Measurements from ENCODE around the gene CD86. TPM values are rescaled to one million over a fixed set of nuclear protein-coding genes. Genes with fewer than 3 reads are reported as not detected.

Gene CD86, protein sequence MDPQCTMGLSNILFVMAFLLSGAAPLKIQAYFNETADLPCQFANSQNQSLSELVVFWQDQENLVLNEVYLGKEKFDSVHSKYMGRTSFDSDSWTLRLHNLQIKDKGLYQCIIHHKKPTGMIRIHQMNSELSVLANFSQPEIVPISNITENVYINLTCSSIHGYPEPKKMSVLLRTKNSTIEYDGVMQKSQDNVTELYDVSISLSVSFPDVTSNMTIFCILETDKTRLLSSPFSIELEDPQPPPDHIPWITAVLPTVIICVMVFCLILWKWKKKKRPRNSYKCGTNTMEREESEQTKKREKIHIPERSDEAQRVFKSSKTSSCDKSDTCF
- 0.30 TPM for polyA plus RNA-seq (2013, experiment 1 of 2)
- 0.44 TPM for polyA plus RNA-seq (2013, experiment 2 of 2)

DNA sequence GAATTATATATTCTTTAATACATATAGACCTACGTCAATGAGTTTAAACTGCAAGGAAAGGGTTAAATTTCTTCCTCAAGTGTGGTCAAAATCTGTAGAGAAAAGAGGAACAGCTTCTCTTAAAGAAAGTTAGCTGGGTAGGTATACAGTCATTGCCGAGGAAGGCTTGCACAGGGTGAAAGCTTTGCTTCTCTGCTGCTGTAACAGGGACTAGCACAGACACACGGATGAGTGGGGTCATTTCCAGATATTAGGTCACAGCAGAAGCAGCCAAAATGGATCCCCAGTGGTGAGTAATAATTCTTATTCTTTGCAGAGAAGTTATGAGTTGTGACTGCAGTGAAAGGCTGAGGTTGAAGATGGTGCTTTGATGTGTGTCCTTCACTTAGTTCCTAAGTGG, at the start of gene CD86:
CD86 (plus strand) TSS at position 148 of the 400 bp plus-strand sequence; CDS start at position 276, 128 bp downstream.
- 61% methylated on average over 3 of the region's 3 CpGs for WGBS
- no peak within 1 kb of the TSS for H3K27ac ChIP-seq (ENCODE audit: low read depth, low read length)
- H3K9me3 ChIP-seq (ENCODE audit: insufficient read depth, low read depth, low read length): no peaks in the 10 kb centered on the region
- H3K4me3 ChIP-seq (ENCODE audit: low read length): no peak within 1 kb of the TSS
- H3K4me1 ChIP-seq (ENCODE audit: insufficient read depth, low read length): peaks cover 8% of the 10 kb centered on the region; the same call in 1 of the 2 replicates
- H3K27me3 ChIP-seq (ENCODE audit: insufficient read depth, low read length): no peaks in the 10 kb centered on the region
- H3K36me3 ChIP-seq (ENCODE audit: insufficient read depth, low read length): no peaks in the 10 kb centered on the region
- H3K9ac ChIP-seq (ENCODE audit: low read depth, low read length): no peak within 1 kb of the TSS

DNA sequence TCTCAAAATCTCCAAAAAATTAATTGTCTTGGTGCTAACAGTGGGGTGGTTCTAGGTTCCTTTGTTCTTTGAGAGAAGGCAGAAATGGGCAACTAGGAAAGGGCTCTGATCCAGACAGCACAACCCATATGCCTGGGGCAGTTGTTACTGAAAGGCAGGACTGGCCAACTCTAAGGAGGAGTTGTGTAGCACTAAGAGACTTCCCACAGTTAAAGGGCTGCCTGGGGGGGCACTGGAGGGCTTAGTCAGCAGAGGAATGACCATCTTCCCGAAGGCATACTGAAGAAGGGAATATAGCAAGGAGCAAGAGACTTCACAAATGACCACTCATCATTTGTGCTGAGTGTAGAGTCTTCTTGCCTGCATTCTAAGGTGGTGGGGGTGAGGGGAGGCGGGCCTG, 48.9 kb upstream of the CD86 start:
- no peaks in the 10 kb centered on the region for H3K27me3 ChIP-seq (ENCODE audit: insufficient read depth, low read length)
- no peaks in the 10 kb centered on the region for H3K36me3 ChIP-seq (ENCODE audit: insufficient read depth, low read length)
- no peaks in the 10 kb centered on the region for H3K9me3 ChIP-seq (ENCODE audit: insufficient read depth, low read depth, low read length)
- 83% methylated on average over 2 of the region's 2 CpGs for WGBS
- peaks cover 8% of the 10 kb centered on the region for H3K4me1 ChIP-seq (ENCODE audit: insufficient read depth, low read length)
- no peak overlapping the region for H3K27ac ChIP-seq (ENCODE audit: low read depth, low read length)
- no peak overlapping the region for H3K4me3 ChIP-seq (ENCODE audit: low read length)
- H3K9ac ChIP-seq (ENCODE audit: low read depth, low read length): no peak overlapping the region

GRCh38 chr3:122008166-122008565, 47.0 kb upstream of the CD86 start:
- Histone ChIP-seq H3K4me3 (ENCODE audit: low read length) (no peak overlapping the region), H3K36me3 (ENCODE audit: insufficient read depth, low read length) (no peaks in the 10 kb centered on the region)
- WGBS: 89% methylated on average over 2 of the region's 2 CpGs

DNA sequence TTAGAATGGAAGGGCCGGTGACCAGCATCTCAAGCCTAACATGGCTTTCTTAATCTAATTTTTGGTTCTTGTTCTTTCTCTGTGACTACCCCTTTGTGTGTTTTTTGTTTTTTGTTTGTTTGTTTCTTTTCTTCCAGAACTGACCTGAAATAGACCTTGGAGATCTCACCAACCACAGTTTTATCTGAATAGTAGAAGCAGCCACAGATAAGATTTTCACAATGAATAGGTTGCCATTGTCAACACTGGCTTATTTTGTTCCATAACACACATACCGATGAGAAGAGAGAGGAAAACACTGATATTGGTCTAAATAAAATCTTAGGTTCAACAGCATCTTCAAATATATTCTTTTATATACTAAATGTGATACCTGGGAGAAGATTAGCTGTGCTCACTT, 44.7 kb upstream of the CD86 start:
- no peak overlapping the region for H3K27ac ChIP-seq (ENCODE audit: low read depth, low read length)
- H3K9me3 ChIP-seq (ENCODE audit: insufficient read depth, low read depth, low read length): no peaks in the 10 kb centered on the region
- no peak overlapping the region for H3K4me3 ChIP-seq (ENCODE audit: low read length)
- H3K4me1 ChIP-seq (ENCODE audit: insufficient read depth, low read length): 0 out of 2 replicates have a peak, but pooled peaks cover 1% of the 10 kb centered on the region
- no peak overlapping the region for H3K9ac ChIP-seq (ENCODE audit: low read depth, low read length)
- no peaks in the 10 kb centered on the region for H3K27me3 ChIP-seq (ENCODE audit: insufficient read depth, low read length)
- 93% methylated on average over 1 of the region's 2 CpGs for WGBS
- no peaks in the 10 kb centered on the region for H3K36me3 ChIP-seq (ENCODE audit: insufficient read depth, low read length)

More at GRCh38 chr3:122008166-122008565, 47.0 kb upstream of the CD86 start:
- Histone ChIP-seq H3K9ac (ENCODE audit: low read depth, low read length) (no peak overlapping the region), H3K27me3 (ENCODE audit: insufficient read depth, low read length) (no peaks in the 10 kb centered on the region), H3K9me3 (ENCODE audit: insufficient read depth, low read depth, low read length) (no peaks in the 10 kb centered on the region), H3K27ac (ENCODE audit: low read depth, low read length) (no peak overlapping the region), H3K4me1 (ENCODE audit: insufficient read depth, low read length) (peaks cover 8% of the 10 kb centered on the region)

- H3K4me1 ChIP-seq (ENCODE audit: insufficient read depth, low read length): no peaks in the 10 kb centered on the region
- H3K36me3 ChIP-seq (ENCODE audit: insufficient read depth, low read length): no peaks in the 10 kb centered on the region
- H3K27ac ChIP-seq (ENCODE audit: low read depth, low read length): no peak overlapping the region
- WGBS: 48% methylated on average over 4 of the region's 4 CpGs
- H3K9ac ChIP-seq (ENCODE audit: low read depth, low read length): no peak overlapping the region
- no peaks in the 10 kb centered on the region for H3K9me3 ChIP-seq (ENCODE audit: insufficient read depth, low read depth, low read length)
- H3K27me3 ChIP-seq (ENCODE audit: insufficient read depth, low read length): no peaks in the 10 kb centered on the region
- H3K4me3 ChIP-seq (ENCODE audit: low read length): no peak overlapping the region
Observed at GRCh38 chr3:122011396-122011795, 43.8 kb upstream of the CD86 start.

DNA sequence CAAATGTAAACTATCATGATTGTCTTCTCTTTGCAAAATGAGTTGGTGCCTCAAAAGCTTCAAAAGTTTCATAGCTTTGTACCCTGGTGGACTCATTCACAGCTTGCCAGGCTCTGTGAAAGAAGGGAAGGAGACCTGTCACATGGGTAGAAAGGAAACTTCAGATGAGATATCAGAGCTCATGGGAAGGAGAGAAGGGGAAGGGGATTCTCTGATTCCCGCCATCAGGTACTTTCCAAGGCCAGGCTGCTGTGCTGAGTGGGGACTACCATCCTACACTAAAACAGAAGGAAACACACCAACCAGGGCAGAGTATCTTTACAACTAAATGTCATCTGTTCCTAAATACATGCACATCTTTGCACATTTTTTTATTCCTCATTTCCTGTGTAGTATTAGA, 42.3 kb upstream of the CD86 start:
- no peaks in the 10 kb centered on the region for H3K4me1 ChIP-seq (ENCODE audit: insufficient read depth, low read length)
- H3K9me3 ChIP-seq (ENCODE audit: insufficient read depth, low read depth, low read length): no peaks in the 10 kb centered on the region
- 100% methylated on average over 1 of the region's 1 CpG for WGBS
- no peak overlapping the region for H3K4me3 ChIP-seq (ENCODE audit: low read length)
- no peak overlapping the region for H3K9ac ChIP-seq (ENCODE audit: low read depth, low read length)
- H3K36me3 ChIP-seq (ENCODE audit: insufficient read depth, low read length): no peaks in the 10 kb centered on the region
- no peak overlapping the region for H3K27ac ChIP-seq (ENCODE audit: low read depth, low read length)
- no peaks in the 10 kb centered on the region for H3K27me3 ChIP-seq (ENCODE audit: insufficient read depth, low read length)

DNA sequence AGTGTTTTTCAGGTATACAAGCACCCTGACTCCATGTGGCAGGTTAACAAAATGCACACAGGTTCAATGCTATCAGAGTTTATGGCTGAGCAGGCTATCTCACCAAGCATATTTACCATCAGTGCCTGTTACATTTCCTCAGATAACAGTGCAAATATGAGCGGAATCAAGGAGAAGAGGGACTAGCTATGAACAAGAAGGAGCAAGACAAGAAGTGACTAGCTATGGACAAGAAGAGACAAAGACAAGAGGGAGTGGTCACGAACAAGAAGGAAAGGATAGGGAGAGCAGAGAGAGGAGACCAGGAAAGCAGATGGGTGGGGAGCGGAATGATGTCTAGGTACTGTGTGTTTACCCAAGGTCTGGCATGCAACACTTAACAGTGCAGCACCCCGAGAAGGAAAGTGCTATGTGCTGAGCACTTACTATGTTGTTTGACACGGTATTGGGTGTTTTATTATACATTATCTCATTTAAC, 41.7 kb upstream of the CD86 start:
- WGBS: 91% methylated on average over 4 of the region's 5 CpGs
- Histone ChIP-seq H3K27ac (ENCODE audit: low read depth, low read length) (no peak overlapping the region), H3K36me3 (ENCODE audit: insufficient read depth, low read length) (no peaks in the 10 kb centered on the region), H3K4me1 (ENCODE audit: insufficient read depth, low read length) (no peaks in the 10 kb centered on the region), H3K9me3 (ENCODE audit: insufficient read depth, low read depth, low read length) (no peaks in the 10 kb centered on the region), H3K9ac (ENCODE audit: low read depth, low read length) (no peak overlapping the region), H3K4me3 (ENCODE audit: low read length) (no peak overlapping the region), H3K27me3 (ENCODE audit: insufficient read depth, low read length) (no peaks in the 10 kb centered on the region)

DNA sequence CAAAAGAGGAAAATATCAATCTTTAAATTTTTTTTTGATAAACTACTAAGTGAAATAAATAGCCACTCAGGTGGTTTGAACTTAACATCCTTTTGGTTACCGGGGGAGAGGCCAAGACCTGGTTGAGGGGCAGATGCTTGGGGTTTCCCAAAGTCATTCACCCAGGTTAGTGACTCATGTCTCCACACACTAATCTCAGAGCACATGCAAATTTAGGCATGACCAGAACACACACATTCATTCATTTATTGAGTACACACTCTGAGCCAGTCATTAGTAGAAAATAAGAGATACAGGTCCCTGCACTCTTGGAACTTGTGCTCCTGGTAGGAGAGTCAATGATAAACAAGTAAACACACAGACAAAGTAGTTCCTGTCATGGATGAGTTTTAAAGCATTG, 40.4 kb upstream of the CD86 start:
- 100% methylated on average over 1 of the region's 1 CpG for WGBS
- no peak overlapping the region for H3K9ac ChIP-seq (ENCODE audit: low read depth, low read length)
- no peaks in the 10 kb centered on the region for H3K4me1 ChIP-seq (ENCODE audit: insufficient read depth, low read length)
- H3K4me3 ChIP-seq (ENCODE audit: low read length): no peak overlapping the region
- no peaks in the 10 kb centered on the region for H3K36me3 ChIP-seq (ENCODE audit: insufficient read depth, low read length)
- H3K9me3 ChIP-seq (ENCODE audit: insufficient read depth, low read depth, low read length): no peaks in the 10 kb centered on the region
- no peak overlapping the region for H3K27ac ChIP-seq (ENCODE audit: low read depth, low read length)
- no peaks in the 10 kb centered on the region for H3K27me3 ChIP-seq (ENCODE audit: insufficient read depth, low read length)

GRCh38 chr3:122019493-122019892, 35.7 kb upstream of the CD86 start:
- Histone ChIP-seq H3K9me3 (ENCODE audit: insufficient read depth, low read depth, low read length) (no peaks in the 10 kb centered on the region), H3K9ac (ENCODE audit: low read depth, low read length) (no peak overlapping the region), H3K4me1 (ENCODE audit: insufficient read depth, low read length) (0 out of 2 replicates have a peak, but pooled peaks cover 7% of the 10 kb centered on the region), H3K36me3 (ENCODE audit: insufficient read depth, low read length) (no peaks in the 10 kb centered on the region), H3K27ac (ENCODE audit: low read depth, low read length) (no peak overlapping the region), H3K27me3 (ENCODE audit: insufficient read depth, low read length) (peaks cover 10% of the 10 kb centered on the region), H3K4me3 (ENCODE audit: low read length) (no peak overlapping the region)

GRCh38 chr3:122021037-122021436, 34.1 kb upstream of the CD86 start:
- Histone ChIP-seq H3K4me3 (ENCODE audit: low read length) (peak overlapping the region; percentile 88; the same call in 1 of the 2 replicates), H3K27ac (ENCODE audit: low read depth, low read length) (no peak overlapping the region), H3K9me3 (ENCODE audit: insufficient read depth, low read depth, low read length) (no peaks in the 10 kb centered on the region), H3K36me3 (ENCODE audit: insufficient read depth, low read length) (no peaks in the 10 kb centered on the region), H3K9ac (ENCODE audit: low read depth, low read length) (no peak overlapping the region), H3K4me1 (ENCODE audit: insufficient read depth, low read length) (0 out of 2 replicates have a peak, but pooled peaks cover 7% of the 10 kb centered on the region), H3K27me3 (ENCODE audit: insufficient read depth, low read length) (peaks cover 10% of the 10 kb centered on the region)
- WGBS: 86% methylated on average over 1 of the region's 1 CpG

DNA sequence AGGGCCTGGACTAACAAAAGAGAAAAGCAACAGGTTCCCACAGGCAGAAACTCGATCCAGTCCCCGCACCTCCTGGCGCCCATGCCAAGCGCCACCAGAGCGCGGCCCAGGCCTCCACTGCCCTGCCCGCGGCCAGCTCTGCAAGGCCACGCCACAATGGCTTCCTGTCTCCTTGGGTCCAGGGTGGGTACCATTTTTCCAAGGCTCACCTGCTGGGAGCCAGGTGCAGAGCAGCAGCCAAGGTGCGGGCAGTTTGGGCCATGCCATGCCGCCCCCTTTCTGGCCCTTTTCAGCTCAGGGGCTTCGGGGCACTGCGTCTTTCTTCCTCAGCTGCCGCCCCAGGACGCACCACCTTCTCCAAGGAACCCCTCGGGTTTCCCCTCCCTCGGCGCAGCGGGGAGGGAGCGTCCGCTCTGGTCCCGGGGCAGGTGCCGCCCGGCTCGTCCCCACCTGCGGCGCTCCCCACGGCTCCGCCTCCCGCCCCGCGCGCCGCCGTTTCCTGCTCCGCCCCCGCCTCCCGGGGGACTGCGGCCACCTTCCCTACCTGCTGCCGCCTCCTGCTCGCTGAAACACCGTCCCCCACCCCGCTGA, 33.3 kb upstream of the CD86 start, which contains the start of gene ILDR1:
ILDR1 (minus strand) TSS at position 437 of the 591 bp plus-strand sequence; CDS start at position 267, 170 bp downstream.
- Histone ChIP-seq H3K9ac (ENCODE audit: low read depth, low read length) (peak within 1 kb of the TSS; percentile 81), H3K4me3 (ENCODE audit: low read length) (peak within 1 kb of the TSS; percentile 88), H3K27ac (ENCODE audit: low read depth, low read length) (no peak within 1 kb of the TSS), H3K4me1 (ENCODE audit: insufficient read depth, low read length) (0 out of 2 replicates have a peak, but pooled peaks cover 7% of the 10 kb centered on the region), H3K27me3 (ENCODE audit: insufficient read depth, low read length) (peaks cover 10% of the 10 kb centered on the region), H3K36me3 (ENCODE audit: insufficient read depth, low read length) (no peaks in the 10 kb centered on the region), H3K9me3 (ENCODE audit: insufficient read depth, low read depth, low read length) (no peaks in the 10 kb centered on the region)
- 15% methylated on average over 43 of the region's 43 CpGs for WGBS
